22Rv1 (cell line): Measurements from ENCODE around the gene DPP4.
"Not testable (repeated sequence)": the region's sequence is repeated elsewhere in the genome, so short reads cannot be mapped to it uniquely, and the experiment has no call there.

ENCODE experiments used
- H3K27ac ChIP-seq: fragments of 450-650 bp; 2 replicates; pipeline ENCODE4 v1.5.1; 2017
- CTCF ChIP-seq: fragments of 450-650 bp; IDR thresholded peaks from 2 replicates; pipeline ENCODE4 v1.5.1; 2017; ENCODE audit warnings: mild to moderate bottlenecking
- ZFX ChIP-seq: fragments of 450-650 bp; IDR thresholded peaks from 2 replicates; pipeline ENCODE4 v1.6.1; 2017; ENCODE audit warnings: antibody characterized with exemption, borderline replicate concordance

Gene DPP4

GRCh38 chr2:162057426-162057825 is 16.6 kb downstream of the DPP4 start:
- no peak overlapping the region for H3K27ac ChIP-seq

GRCh38 chr2:162056796-162057399 is 17.1 kb downstream of the DPP4 start:
- no peak overlapping the region for H3K27ac ChIP-seq
- TF ChIP-seq CTCF: no peak
- TF ChIP-seq ZFX: no peak

More at GRCh38 chr2:162057426-162057825, 16.6 kb downstream of the DPP4 start:
- TF ChIP-seq ZFX (no peak), CTCF (no peak)

GRCh38 chr2:162053808-162054155 is 20.2 kb downstream of the DPP4 start:
- TF ChIP-seq ZFX (no peak), CTCF (no peak)

GRCh38 chr2:162053066-162053807 is 20.8 kb downstream of the DPP4 start:
- TF ChIP-seq CTCF (no peak), ZFX (no peak)
- no peak overlapping the region for H3K27ac ChIP-seq

More at GRCh38 chr2:162053808-162054155, 20.2 kb downstream of the DPP4 start:
- no peak overlapping the region for H3K27ac ChIP-seq

- TF ChIP-seq ZFX (no peak), CTCF (no peak)
- H3K27ac ChIP-seq: no peak overlapping the region
Measured at GRCh38 chr2:162050513-162050961, 23.5 kb downstream of the DPP4 start.

- H3K27ac ChIP-seq: not testable (repeated sequence)
Measured at GRCh38 chr2:162049089-162049488, 24.9 kb downstream of the DPP4 start.

GRCh38 chr2:162044586-162044985 is 29.4 kb downstream of the DPP4 start:
- no peak overlapping the region for H3K27ac ChIP-seq
- TF ChIP-seq ZFX (no peak), CTCF (no peak)
